OCI-LY7 (cell line): Measurements from ENCODE around the gene ERMN. TPM values are rescaled to one million over a fixed set of nuclear protein-coding genes. Genes with fewer than 3 reads are reported as not detected.

Source experiments
- BruUV-seq: library from RNA; stranded (reverse); fragments of 400-500 nt; replicated peaks from 2 replicates; lab custom pipeline; 2021; lab: Mats Ljungman, UMichigan
- CTCF ChIA-PET: fragments of 300-600 bp; sonication (Branson Sonifier 250); formaldehyde crosslinking; loops from one replicate; lab custom pipeline; 2022; ENCODE audit warnings: antibody characterized with exemption; ENCODE audit not compliant: unreplicated experiment; lab: Charles Lee
- POLR2A ChIA-PET: fragments of 300-600 bp; sonication (Branson Sonifier 250); formaldehyde crosslinking; loops from one replicate; lab custom pipeline; 2022; ENCODE audit warnings: antibody characterized with exemption; lab: Charles Lee
- DNase-seq: peaks from one replicate; pipeline ENCODE4 v3.0.0-alpha.2; 2015; ENCODE audit warnings: low spot score
- H2AFZ ChIP-seq: fragments of 200-600 bp; sonication (generic), shearing (Covaris generic); 2 replicates; pipeline ENCODE4 v1.6.1; 2014; ENCODE audit warnings: mild to moderate bottlenecking, antibody characterized with exemption, low read length, moderate library complexity
- H3K27ac ChIP-seq: fragments of 200-600 bp; sonication (generic); 2 replicates; pipeline ENCODE4 v1.5.1; 2014; ENCODE audit warnings: mixed run types, low read depth, mild to moderate bottlenecking, moderate library complexity, low read length, inconsistent platforms; ENCODE audit not compliant: poor library complexity, severe bottlenecking
- H3K36me3 ChIP-seq: fragments of 200-600 bp; sonication (generic); 2 replicates; pipeline ENCODE4 v1.6.1; 2014; ENCODE audit warnings: mild to moderate bottlenecking, antibody characterized with exemption, low read length, moderate library complexity, mixed read lengths; ENCODE audit not compliant: insufficient read depth
- H3K4me1 ChIP-seq: fragments of 200-600 bp; sonication (generic); 2 replicates; pipeline ENCODE4 v1.5.1; 2014; ENCODE audit warnings: mild to moderate bottlenecking, low read length; ENCODE audit not compliant: insufficient read depth, poor library complexity, severe bottlenecking
- H3K4me2 ChIP-seq: fragments of 200-600 bp; sonication (generic); 2 replicates; pipeline ENCODE4 v1.6.1; 2014; ENCODE audit warnings: mild to moderate bottlenecking, low read length
- H3K4me3 ChIP-seq: fragments of 200-600 bp; sonication (generic); 2 replicates; pipeline ENCODE4 v1.5.1; 2014; ENCODE audit warnings: mild to moderate bottlenecking, low read depth, low read length; ENCODE audit not compliant: poor library complexity, severe bottlenecking
- H3K79me2 ChIP-seq: fragments of 200-600 bp; sonication (generic); 2 replicates; pipeline ENCODE4 v1.6.1; 2016; ENCODE audit warnings: low read depth, mild to moderate bottlenecking, low read length, moderate library complexity, mixed read lengths; ENCODE audit not compliant: insufficient read depth
- H3K9me2 ChIP-seq: fragments of 200-600 bp; sonication (generic); 2 replicates; pipeline ENCODE4 v1.6.1; 2016; ENCODE audit warnings: mild to moderate bottlenecking, low read length, mixed read lengths; ENCODE audit not compliant: insufficient read depth
- H3K9me3 ChIP-seq: fragments of 200-600 bp; sonication (generic); 2 replicates; pipeline ENCODE4 v1.6.1; 2014; ENCODE audit warnings: mild to moderate bottlenecking, mixed run types, low read length, mixed read lengths
- H4K20me1 ChIP-seq: fragments of 200-600 bp; sonication (generic); 2 replicates; pipeline ENCODE4 v1.6.1; 2014; ENCODE audit warnings: mild to moderate bottlenecking, antibody characterized with exemption, low read length, moderate library complexity, mixed read lengths; ENCODE audit not compliant: insufficient read depth
- EZH2phosphoT487 ChIP-seq: fragments of 200-600 bp; sonication (generic); IDR thresholded peaks from 2 replicates; pipeline ENCODE4 v1.6.1; 2018; ENCODE audit warnings: low read depth, borderline replicate concordance, mild to moderate bottlenecking, mixed run types, antibody characterized with exemption, low read length, moderate library complexity, mixed read lengths
- intact Hi-C: fragments of 100-400 bp; cut with micrococcal nuclease; formaldehyde crosslinking; loops from one replicate; pipeline ENCODE4 v1.10.0; 2022; ENCODE audit not compliant: unreplicated experiment
- total RNA-seq, 2 experiments: library from RNA; depleted of rRNA in 1 of 2; stranded (reverse); fragments of >200 nt in 1 of 2; shearing (Covaris generic) in 1 of 2; gene quantifications; 2 replicates each; pipeline ENCODE4 v1.2.3, GENCODE V29; 2014 to 2022
- TF ChIP-seq, protein P1 (sequence below): fragments of 200-600 bp; sonication (generic); conservative IDR thresholded peaks from 2 replicates; pipeline ENCODE4 v1.5.1; 2014; ENCODE audit warnings: mild to moderate bottlenecking, antibody characterized with exemption, low read length, moderate library complexity, mixed read lengths

The ERMN gene
- total RNA-seq, 2 experiments from 2014 or later: 2.1 to 2.2 TPM

DNA sequence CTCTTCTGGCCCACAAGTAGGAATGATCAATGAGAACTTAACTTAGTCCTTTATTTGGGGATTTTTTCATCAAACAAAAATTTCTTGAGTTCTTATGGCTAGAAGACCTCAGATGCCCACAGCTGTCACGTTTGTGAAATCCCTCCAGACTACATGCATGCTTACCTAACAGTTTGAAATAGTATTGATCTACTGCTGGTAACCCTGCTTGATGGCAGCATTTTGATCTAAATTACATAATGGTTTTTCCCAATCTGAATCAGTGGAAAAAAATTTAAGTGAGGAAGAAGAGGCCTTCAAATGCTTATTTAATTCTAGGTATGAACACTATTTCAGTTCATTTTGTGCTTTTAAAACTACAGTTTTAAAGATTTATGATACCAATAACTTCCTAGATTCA, 13.9 kb downstream of the ERMN start:
- no TSS peak for BruUV-seq
- Histone ChIP-seq H3K4me3 (no peak overlapping the region), H3K9me2 (no peaks in the 10 kb centered on the region), H3K36me3 (no peaks in the 10 kb centered on the region), H3K4me1 (no peaks in the 10 kb centered on the region), H3K27ac (no peak overlapping the region), H3K79me2 (no peaks in the 10 kb centered on the region), H3K4me2 (no peak overlapping the region), H2AFZ (no peak overlapping the region), H3K9me3 (no peaks in the 10 kb centered on the region), H4K20me1 (no peaks in the 10 kb centered on the region)
- ChIA-PET POLR2A (interaction anchor here (1.1 kb wide), 1 partner anchor 14 kb away, joined by 3 read pairs; no protein-coding TSS in a partner anchor), CTCF (no interaction called here)
- no peak for TF ChIP-seq EZH2phosphoT487
- TF ChIP-seq, protein P1, sequence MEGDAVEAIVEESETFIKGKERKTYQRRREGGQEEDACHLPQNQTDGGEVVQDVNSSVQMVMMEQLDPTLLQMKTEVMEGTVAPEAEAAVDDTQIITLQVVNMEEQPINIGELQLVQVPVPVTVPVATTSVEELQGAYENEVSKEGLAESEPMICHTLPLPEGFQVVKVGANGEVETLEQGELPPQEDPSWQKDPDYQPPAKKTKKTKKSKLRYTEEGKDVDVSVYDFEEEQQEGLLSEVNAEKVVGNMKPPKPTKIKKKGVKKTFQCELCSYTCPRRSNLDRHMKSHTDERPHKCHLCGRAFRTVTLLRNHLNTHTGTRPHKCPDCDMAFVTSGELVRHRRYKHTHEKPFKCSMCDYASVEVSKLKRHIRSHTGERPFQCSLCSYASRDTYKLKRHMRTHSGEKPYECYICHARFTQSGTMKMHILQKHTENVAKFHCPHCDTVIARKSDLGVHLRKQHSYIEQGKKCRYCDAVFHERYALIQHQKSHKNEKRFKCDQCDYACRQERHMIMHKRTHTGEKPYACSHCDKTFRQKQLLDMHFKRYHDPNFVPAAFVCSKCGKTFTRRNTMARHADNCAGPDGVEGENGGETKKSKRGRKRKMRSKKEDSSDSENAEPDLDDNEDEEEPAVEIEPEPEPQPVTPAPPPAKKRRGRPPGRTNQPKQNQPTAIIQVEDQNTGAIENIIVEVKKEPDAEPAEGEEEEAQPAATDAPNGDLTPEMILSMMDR: no peak
- DNase-seq: no peak
- intact Hi-C loops: no loop called here

DNA sequence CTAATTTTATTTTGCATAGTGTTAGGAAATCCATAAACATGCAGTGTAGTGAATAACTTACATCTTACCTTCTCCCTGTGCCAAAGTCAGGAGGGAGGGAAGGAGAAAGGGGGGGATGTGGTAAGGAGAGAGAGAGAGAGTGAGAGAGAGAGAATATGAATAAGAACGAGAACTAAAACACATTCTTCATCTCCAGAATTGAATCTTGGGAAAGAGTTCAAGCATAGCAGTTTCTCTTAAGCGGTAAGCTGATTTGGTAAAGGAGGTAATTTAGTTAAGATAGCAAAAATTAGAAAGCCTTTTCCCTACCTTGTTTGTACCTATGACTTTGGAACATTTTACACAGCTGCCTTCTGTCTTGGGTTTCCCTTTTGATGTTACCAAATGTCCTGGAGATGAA, 15.7 kb downstream of the ERMN start:
- Histone ChIP-seq H3K27ac (no peak overlapping the region), H3K4me3 (no peak overlapping the region), H3K79me2 (no peaks in the 10 kb centered on the region), H4K20me1 (no peaks in the 10 kb centered on the region), H3K36me3 (no peaks in the 10 kb centered on the region), H3K4me1 (no peaks in the 10 kb centered on the region), H3K4me2 (no peak overlapping the region), H3K9me2 (no peaks in the 10 kb centered on the region), H2AFZ (no peak overlapping the region), H3K9me3 (no peaks in the 10 kb centered on the region)
- intact Hi-C loops: no loop called here
- TF ChIP-seq EZH2phosphoT487: no peak
- TF ChIP-seq, protein P1: no peak
- DNase-seq: no peak
- CTCF ChIA-PET: no interaction called here
- POLR2A ChIA-PET: no interaction called here
- no TSS peak for BruUV-seq

DNA sequence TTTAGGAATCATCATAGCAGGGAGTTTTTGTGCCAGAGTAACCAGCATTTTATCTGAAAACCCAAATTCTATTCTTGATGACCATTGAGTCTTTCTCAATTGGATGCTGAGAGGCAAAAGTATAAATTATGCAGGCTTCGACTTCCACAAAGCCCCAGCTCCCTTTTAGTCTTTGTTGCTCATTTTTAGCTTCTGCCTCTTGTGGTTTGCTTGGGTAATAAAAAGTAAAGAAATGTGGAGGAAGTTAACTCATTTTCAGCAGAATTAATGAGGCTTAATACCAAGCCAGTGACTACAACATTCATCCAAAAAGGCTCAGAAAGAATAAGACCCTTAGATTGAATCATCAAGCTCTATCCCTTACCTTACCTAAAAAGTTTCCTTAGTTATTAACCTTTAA, 18.6 kb downstream of the ERMN start:
- no TSS peak for BruUV-seq
- POLR2A ChIA-PET: interaction anchor here (0.6 to 0.9 kb wide), 3 partner anchors 11 to 1675 kb away, joined by 3 read pairs; no protein-coding TSS in a partner anchor

More for the DNA sequence above, 18.6 kb downstream of the ERMN start:
- CTCF ChIA-PET: interaction anchor here (0.8 to 1.4 kb wide), 2 partner anchors 12 to 19 kb away, joined by 3 to 4 read pairs; partner anchors contain the start of gene ERMN
- Histone ChIP-seq H2AFZ (no peak overlapping the region), H3K4me2 (no peak overlapping the region), H3K36me3 (no peaks in the 10 kb centered on the region), H3K4me3 (no peak overlapping the region), H3K9me2 (no peaks in the 10 kb centered on the region), H3K27ac (no peak overlapping the region), H3K9me3 (no peaks in the 10 kb centered on the region), H4K20me1 (no peaks in the 10 kb centered on the region), H3K4me1 (no peaks in the 10 kb centered on the region), H3K79me2 (no peaks in the 10 kb centered on the region)
- peak; percentile 6 for DNase-seq
- intact Hi-C loops: no loop called here
- TF ChIP-seq, protein P1: peak; percentile 55
- TF ChIP-seq EZH2phosphoT487: no peak
